NCI-H146 treated with DMSO at 0.1 percent for 48 hours (cell line): ENCODE data around the gene RIMBP3C.
"Not testable (repeated sequence)": the region's sequence is repeated elsewhere in the genome, so short reads cannot be mapped to it uniquely, and the experiment has no call there.

Source experiments
- DNase-seq: peaks from one replicate; lab custom pipeline; 2025; ENCODE audit not compliant: unreplicated experiment; lab: John Stamatoyannopoulos, UW

Gene RIMBP3C

DNA sequence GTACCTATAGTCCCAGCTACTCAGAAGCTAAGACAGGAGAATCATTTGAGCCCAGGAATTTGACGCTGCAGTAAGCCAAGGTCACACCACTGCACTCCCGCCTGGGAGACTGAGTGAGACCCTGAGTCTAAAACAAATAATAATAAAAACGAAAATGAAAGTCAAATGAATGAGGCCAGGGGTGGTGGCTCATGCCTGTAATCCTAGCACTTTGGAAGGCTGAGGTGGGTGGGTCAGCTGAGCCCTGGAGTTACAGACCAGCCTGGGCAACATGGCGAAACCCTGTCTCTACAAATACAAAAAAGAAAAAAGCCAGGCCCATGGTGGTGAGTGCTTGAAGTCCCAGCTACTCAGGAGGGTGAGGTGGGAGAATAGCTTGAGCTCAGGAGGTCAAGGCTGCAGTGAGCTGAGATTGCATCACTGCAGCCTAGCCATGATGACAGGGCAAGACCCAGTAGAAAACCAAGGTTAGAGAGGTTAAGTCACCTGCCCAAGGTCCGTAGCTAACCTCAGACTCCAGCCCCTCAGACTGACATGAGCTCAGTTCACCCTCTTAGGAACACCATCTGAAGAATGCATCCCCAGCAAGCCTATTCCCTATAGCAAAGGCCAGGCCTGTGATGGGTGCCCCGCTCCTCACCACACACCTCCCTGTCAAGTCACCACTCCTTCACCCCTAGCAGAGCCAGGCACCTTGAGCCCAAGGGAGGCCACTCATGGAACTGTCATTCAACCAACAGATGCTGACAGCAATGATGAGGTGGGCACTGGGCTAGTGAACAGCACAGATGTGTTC is 24.4 kb downstream of the RIMBP3C start:
- DNase-seq: not testable (repeated sequence)

DNA sequence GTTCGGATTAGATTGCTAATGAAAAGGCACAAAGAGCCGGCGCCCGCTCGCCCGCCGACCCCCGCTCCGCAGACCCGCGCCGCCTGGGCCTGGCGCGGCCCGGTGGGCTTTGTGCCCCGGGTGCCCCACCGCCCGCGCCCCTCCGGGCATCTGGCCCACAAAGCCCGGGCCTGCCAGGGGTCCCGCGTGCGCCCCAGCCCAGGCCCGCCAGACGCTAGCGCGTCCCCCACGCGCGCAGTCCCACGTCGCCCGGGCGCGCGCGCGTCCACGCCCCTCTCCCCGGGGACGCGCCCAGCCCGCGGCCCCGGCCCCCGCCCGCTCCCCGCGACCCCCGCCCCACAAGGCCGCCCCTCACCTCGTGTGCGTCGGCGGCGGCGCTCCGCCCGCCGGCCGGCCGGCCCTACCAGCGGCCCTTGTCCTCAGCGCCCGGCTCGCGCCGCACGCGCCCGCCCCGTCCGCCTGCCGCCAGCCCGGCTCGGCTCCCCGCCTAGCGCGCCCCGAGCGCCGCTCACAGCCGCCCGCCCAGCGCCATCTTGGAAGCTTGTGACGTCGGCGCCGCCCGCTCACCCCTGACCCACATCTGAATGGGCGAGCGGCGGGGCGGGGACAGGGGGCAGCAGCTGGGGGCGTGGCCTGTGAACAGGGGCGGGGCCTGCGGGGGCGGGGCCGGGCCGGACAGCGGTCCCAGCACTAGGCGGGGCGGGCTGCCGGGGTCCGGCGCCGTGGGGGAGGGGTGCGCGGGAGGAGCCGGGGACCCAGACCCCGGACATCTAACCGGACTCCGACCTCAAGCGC is 34.1 kb downstream of the RIMBP3C start:
- DNase-seq: not testable (repeated sequence)

DNA sequence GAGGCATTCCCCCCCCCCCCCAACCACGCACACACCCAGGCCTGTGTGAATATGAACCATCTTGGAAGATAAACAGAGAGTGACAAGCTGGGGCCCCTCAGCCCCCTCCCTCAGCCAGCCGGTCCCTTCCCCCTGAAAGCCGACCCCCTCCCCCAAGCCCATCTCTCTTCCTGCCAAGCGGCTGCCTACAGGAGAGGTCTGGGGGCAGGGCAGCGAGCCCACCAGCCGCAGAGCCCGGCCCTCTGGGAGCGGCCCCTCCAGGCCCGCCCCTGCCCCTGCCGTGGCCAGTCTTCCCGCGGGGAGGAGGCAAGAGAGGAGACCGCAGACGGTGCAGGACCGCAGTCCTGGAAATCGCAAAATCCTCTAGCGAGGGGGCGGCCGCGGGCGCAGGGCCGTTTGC is 34.7 kb downstream of the RIMBP3C start:
- not testable (repeated sequence) for DNase-seq

DNA sequence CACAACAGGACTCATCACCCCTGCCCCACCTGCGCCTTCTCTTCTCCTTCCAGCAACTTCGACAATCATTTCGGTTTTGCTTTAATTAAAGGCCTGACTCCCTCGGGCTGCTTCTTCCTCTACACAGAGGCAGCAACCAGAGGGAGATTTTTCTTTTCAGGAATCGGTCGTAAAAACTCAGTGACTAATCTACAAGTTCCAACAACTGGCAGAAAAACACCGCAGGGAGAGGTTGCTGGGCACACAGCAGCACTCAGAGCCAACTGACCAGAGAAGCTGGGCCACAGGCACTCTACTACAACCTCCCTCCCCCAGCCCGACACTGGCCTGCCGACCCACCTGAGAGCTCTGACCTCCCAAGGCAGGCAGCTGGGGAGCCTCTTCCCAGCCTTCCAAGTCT is 36.0 kb downstream of the RIMBP3C start:
- DNase-seq: not testable (repeated sequence)

DNA sequence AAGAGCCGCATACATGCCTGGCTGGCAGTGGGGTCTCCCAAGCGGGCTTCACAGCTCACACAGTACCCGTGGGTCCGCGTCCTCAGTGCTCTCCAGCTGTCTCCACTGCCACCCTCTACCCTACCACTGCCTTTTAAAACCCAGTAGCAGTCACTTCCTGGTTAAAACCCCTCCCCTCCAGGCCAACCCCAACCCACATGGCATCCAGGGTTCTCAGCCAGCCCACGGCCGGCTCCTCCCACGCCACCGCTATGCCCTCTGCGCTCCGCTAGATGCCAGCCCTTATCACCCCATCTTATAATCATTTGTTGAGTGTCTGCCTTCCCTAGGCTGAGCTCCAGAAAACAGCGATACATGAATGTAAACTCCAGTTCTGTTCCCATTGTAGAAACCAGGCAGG is 37.1 kb downstream of the RIMBP3C start:
- not testable (repeated sequence) for DNase-seq

DNA sequence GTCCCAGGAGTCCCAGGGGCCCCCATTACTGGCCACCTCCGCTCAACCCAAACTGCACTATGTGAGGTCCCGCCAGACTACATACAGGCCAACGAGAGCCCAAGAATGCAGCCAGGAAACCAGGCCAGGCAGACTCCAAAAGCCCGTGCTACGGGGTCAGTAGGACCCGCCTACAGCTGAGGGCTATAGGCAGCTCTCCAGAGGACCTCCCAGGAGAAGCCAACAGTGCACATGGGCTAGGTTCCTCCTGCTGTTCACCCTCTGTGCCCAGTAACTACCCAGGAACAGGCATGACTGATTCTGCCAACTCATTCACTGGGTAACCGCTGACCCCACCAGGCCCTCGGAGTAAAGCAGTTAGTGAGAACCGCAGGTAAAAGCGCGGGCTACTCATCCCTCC is 39.2 kb downstream of the RIMBP3C start:
- not testable (repeated sequence) for DNase-seq

DNA sequence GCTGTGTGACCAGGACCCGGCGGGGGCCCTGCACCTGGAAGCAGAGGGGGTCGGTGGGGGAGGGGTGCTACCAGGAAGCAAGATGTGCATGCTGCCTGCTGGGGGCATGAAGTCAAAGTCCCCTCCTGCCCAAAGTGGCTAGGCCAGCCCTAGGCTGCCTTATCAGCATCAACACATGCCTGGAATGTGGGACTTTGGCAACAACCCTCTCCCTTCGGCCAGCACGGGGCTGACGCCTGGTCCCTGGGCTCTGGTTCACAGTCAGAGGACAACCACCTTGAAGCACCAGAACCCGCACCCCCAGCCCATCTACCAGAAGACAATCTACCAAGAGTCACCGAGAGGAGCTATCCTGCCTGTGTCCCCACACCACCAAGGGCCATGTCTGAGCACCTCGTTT is 40.9 kb downstream of the RIMBP3C start:
- not testable (repeated sequence) for DNase-seq

DNA sequence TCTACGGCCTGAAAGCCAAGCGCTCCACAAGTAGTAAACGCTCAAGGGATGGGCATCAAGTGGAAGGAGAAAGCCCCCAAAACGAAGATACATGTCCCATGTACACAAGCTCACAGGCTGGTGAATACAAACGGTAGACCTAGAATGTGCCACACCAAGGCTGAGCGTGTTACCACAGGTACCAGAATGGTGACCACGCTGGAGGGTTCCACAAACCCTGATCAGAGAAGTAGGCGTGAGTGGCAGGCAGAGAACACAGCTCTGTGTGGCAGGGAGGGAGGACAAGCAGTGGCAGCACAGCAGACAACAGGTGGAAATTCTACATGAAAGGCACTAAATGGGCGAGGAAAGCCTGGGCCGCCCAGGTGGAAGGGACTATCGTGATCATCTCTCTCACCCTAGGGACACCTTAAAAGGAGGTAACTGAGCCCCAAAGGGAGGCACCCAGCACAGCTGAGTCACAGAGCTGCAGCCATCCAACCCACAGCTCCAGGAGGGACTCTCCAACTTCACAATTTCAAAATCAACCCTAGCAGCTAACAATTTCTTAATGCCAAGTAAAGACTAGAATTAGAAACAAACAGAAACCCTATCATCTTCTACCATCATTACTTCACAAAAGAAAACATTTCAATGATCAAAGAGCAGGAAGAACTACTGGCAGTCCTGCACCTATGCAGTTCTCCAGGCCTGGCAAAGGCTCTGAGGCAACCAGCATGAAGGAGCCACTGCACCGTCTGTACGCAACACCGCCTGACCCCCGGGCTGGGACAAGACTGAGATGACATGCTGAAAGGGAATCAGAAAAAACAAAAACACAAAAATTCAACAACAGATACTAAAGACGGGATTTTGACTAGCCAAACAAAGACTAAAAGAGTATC is 51.4 kb downstream of the RIMBP3C start:
- not testable (repeated sequence) for DNase-seq

DNA sequence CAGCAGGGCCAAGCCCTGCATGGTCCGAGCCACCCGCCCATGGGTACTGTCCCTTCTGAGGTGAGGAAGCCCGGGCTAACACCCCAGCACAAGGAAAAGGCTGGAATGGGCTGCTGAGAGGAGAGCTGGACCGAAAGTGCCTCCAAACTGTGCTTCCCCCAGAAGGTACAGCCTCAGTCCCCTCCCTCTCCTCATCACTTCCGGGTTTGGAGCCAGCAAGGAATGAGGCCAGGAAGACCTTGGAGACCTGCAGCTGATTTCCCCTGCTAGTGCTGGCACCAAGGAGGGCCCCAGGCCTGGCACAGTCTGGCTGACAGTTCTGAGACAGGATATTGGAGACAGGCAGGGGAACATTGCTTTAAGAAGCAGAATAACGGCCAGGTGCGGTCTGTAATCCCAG is 52.8 kb downstream of the RIMBP3C start:
- DNase-seq: not testable (repeated sequence)

DNA sequence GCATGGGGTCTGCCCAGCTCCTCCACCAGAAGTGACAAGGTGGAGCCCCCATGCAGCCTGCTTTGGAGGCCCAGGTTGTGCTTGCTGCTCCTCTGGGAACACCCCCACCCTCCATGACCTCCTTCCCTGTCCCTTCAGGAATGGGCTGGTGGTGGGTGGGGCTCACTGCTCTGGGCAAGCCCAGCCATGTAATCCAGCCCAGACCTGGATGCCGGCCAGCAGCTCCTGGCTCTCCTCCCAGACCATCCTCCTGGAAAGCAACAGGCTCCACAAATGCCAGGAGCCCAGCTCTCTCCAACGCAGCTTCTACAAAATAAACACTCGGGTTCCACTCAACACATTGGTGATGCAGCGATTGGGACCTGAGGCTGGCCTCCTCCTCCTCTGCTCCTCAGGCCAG is 53.3 kb downstream of the RIMBP3C start:
- not testable (repeated sequence) for DNase-seq
